OCI-LY3 (cell line): Measurements from ENCODE around the gene GNRHR.

Experiments used
- CTCF ChIP-seq: fragments of 200-600, 300-600 bp; sonication (generic); IDR thresholded peaks from 2 replicates; pipeline ENCODE4 v1.5.1; 2014; ENCODE audit warnings: antibody characterized with exemption, low read length, low read depth
- EZH2phosphoT487 ChIP-seq: fragments of 200-600 bp; shearing (Covaris generic); IDR thresholded peaks from 2 replicates; pipeline ENCODE4 v1.6.1; 2018; ENCODE audit warnings: antibody characterized with exemption, mixed run types, low read depth

DNA sequence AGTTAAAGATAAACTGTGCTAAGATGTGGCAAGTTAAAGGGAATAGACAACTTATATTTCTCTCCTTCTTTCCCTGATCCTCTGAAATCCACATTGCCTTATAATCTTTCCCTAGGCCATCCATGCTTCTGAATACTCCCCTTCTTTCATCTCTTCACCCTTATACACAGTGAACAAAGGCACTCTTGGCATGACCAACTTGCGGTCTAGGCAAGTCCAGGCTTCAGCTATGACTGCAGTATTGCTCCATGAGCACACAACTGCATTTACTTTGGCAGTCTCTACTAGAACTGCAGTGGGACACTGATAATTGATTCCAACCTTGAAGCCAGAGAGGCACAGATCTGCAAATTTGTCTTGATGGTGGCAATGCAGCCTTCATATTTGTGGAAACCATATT, 29.1 kb downstream of the GNRHR start:
- TF ChIP-seq CTCF: no peak
- no peak for TF ChIP-seq EZH2phosphoT487
